Keratinocyte (primary cell): Measurements from ENCODE around the gene LRRC17. TPM values are rescaled to one million over a fixed set of nuclear protein-coding genes. Genes with fewer than 3 reads are reported as not detected.

ENCODE experiments used
- DNase-seq: peaks from one replicate; pipeline ENCODE4 v3.0.0-alpha.2; 2011; ENCODE audit warnings: low read depth, missing footprints, low spot score
- FAIRE-seq: peaks from 2 replicates; lab custom pipeline; 2011; peaks lifted over from hg19 to GRCh38; lab: Jason Lieb, UNC
- H2AFZ ChIP-seq: 2 replicates; pipeline ENCODE4 v1.6.0; 2012; ENCODE audit warnings: low read length, control low read depth, inconsistent platforms; ENCODE audit not compliant: control insufficient read depth
- H3K27ac ChIP-seq: 2 replicates; pipeline ENCODE4 v1.5.1; 2011; ENCODE audit warnings: low read length; ENCODE audit not compliant: control insufficient read depth, insufficient read depth
- H3K27me3 ChIP-seq: 3 replicates; pipeline ENCODE4 v1.6.0; 2011; ENCODE audit warnings: low read length; ENCODE audit not compliant: control insufficient read depth, insufficient read depth; ENCODE audit errors: extremely low read depth
- H3K36me3 ChIP-seq, 2 experiments: 2 replicates in 1 of 2; 3 replicates in 1 of 2; pipeline ENCODE4 v1.5.1; 2011; ENCODE audit warnings: low read length in 2 of 2, mild to moderate bottlenecking in 1 of 2; ENCODE audit not compliant: control insufficient read depth in 2 of 2, insufficient read depth in 2 of 2; ENCODE audit errors: extremely low read depth in 1 of 2
- H3K4me1 ChIP-seq: 3 replicates; pipeline ENCODE4 v1.5.1; 2011; ENCODE audit warnings: low read length; ENCODE audit not compliant: control insufficient read depth, insufficient read depth; ENCODE audit errors: extremely low read depth
- H3K4me2 ChIP-seq: 3 replicates; pipeline ENCODE4 v1.6.0; 2011; ENCODE audit warnings: low read depth, low read length; ENCODE audit not compliant: control insufficient read depth, insufficient read depth; ENCODE audit errors: extremely low read depth
- H3K4me3 ChIP-seq, 3 experiments: fragments of 200-600 bp in 1 of 3; sonication (generic) in 1 of 3; 2 replicates in 2 of 3; 3 replicates in 1 of 3; pipeline ENCODE4 v1.5.1; 2011 to 2016; ENCODE audit warnings: low read length in 3 of 3, mild to moderate bottlenecking in 3 of 3, control low read depth in 2 of 3, inconsistent platforms in 1 of 3, low read depth in 1 of 3, mixed read lengths in 1 of 3, mixed run types in 1 of 3, moderate library complexity in 1 of 3; ENCODE audit not compliant: control insufficient read depth in 2 of 3, insufficient read depth in 2 of 3; ENCODE audit errors: extremely low read depth in 1 of 3
- H3K79me2 ChIP-seq: 2 replicates; pipeline ENCODE4 v1.6.0; 2012; ENCODE audit warnings: low read length; ENCODE audit not compliant: control insufficient read depth, insufficient read depth
- H3K9ac ChIP-seq: 3 replicates; pipeline ENCODE4 v1.6.0; 2011; ENCODE audit warnings: low read length; ENCODE audit not compliant: control insufficient read depth, insufficient read depth; ENCODE audit errors: extremely low read depth
- H3K9me1 ChIP-seq: 3 replicates; pipeline ENCODE4 v1.6.0; 2011; ENCODE audit warnings: low read length; ENCODE audit not compliant: control insufficient read depth, insufficient read depth; ENCODE audit errors: extremely low read depth
- H3K9me3 ChIP-seq: 2 replicates; pipeline ENCODE4 v1.5.1; 2012; ENCODE audit warnings: low read depth, low read length; ENCODE audit not compliant: control insufficient read depth
- H4K20me1 ChIP-seq: 3 replicates; pipeline ENCODE4 v1.6.0; 2011; ENCODE audit warnings: low read length; ENCODE audit not compliant: control insufficient read depth, insufficient read depth; ENCODE audit errors: extremely low read depth
- CTCF ChIP-seq, 3 experiments: IDR thresholded peaks in 1 of 3; conservative IDR thresholded peaks in 1 of 3; optimal IDR thresholded peaks in 1 of 3; 2 replicates in 2 of 3; 3 replicates in 1 of 3; pipeline versions ENCODE3 to v1.5.1; 2011; ENCODE audit warnings: low read length in 3 of 3, mild to moderate bottlenecking in 3 of 3, moderate library complexity in 2 of 3, control low read depth in 1 of 3, inconsistent platforms in 1 of 3; ENCODE audit not compliant: insufficient read depth in 2 of 3; ENCODE audit errors: extremely low read depth in 1 of 3
- EZH2 ChIP-seq: IDR thresholded peaks from one replicate; pipeline ENCODE4 v1.6.1; 2012; ENCODE audit warnings: inconsistent platforms, mild to moderate bottlenecking, low read length, moderate library complexity
- dilution Hi-C: fragments of 300-500 bp; cut with MboI; formaldehyde crosslinking; loops from one replicate; pipeline ENCODE4 v1.7.0; 2020; ENCODE audit warnings: low sequenced_read_pairs; ENCODE audit not compliant: extremely low pct_ligation_motif_present
- polyA plus RNA-seq, 5 experiments: library from polyadenylated mRNA; depleted of rRNA in 3 of 5; stranded (reverse) in 3 of 5; stranded (forward) in 1 of 5; unstranded in 1 of 5; fragments of >200 nt; gene quantifications; 1 replicate in 1 of 5; 2 replicates in 3 of 5; 3 replicates in 1 of 5; pipeline versions ENCODE4 v1.2.1 to v1.2.3, GENCODE V29; 2011 to 2012; ENCODE audit warnings: missing spikeins in 2 of 5, low read depth in 1 of 5, low replicate concordance in 1 of 5

LRRC17 gene
- polyA plus RNA-seq, 1 donor (not counting 4 experiments of a cell fraction or from before 2014, with no cell fraction given) = 0.20 TPM

- no peak for TF ChIP-seq CTCF (optimal IDR thresholded peaks at IDR 0.05 in 1 of 3, IDR thresholded peaks at IDR 0.05 in 1 of 3, conservative IDR thresholded peaks at IDR 0.05 in 1 of 3; ENCODE audit: extremely low read depth in 1 of 3, insufficient read depth in 2 of 3, low read length in 3 of 3)
- no peak for TF ChIP-seq EZH2
- FAIRE-seq = no peak
- Histone ChIP-seq H3K9me3 (no peaks in the 10 kb centered on the region), H2AFZ (no peak overlapping the region), H3K27me3 (no peaks in the 10 kb centered on the region), H3K79me2 (no peaks in the 10 kb centered on the region), H3K36me3 (no peaks in the 10 kb centered on the region), H3K4me1 (peaks cover 8% of the 10 kb centered on the region), H3K4me2 (no peak overlapping the region), H3K4me3 (no peak overlapping the region), H3K9me1 (no peaks in the 10 kb centered on the region), H3K9ac (no peak overlapping the region), H4K20me1 (no peaks in the 10 kb centered on the region), H3K27ac (no peak overlapping the region)
- dilution Hi-C loops = no loop called here
- no peak for DNase-seq
These were observed 70.8 kb downstream of the LRRC17 start for GRCh38 chr7:102983602-102984001.

- no peaks in the 10 kb centered on the region for H4K20me1 ChIP-seq
- no peaks in the 10 kb centered on the region for H3K79me2 ChIP-seq
- DNase-seq (no peak), FAIRE-seq (no peak)
- no peak overlapping the region for H3K4me2 ChIP-seq
- no peaks in the 10 kb centered on the region for H3K9me3 ChIP-seq
- no peak overlapping the region for H2AFZ ChIP-seq
- H3K4me1 ChIP-seq = peaks cover 5% of the 10 kb centered on the region
- H3K4me3 ChIP-seq = no peak overlapping the region
- no peak overlapping the region for H3K9ac ChIP-seq
- dilution Hi-C loops = no loop called here
- no peaks in the 10 kb centered on the region for H3K36me3 ChIP-seq
- H3K9me1 ChIP-seq = no peaks in the 10 kb centered on the region
- TF ChIP-seq EZH2 (no peak), CTCF (optimal IDR thresholded peaks at IDR 0.05 in 1 of 3, IDR thresholded peaks at IDR 0.05 in 1 of 3, conservative IDR thresholded peaks at IDR 0.05 in 1 of 3; ENCODE audit: extremely low read depth in 1 of 3, insufficient read depth in 2 of 3, low read length in 3 of 3) (no peak)
- no peak overlapping the region for H3K27ac ChIP-seq
- H3K27me3 ChIP-seq = no peaks in the 10 kb centered on the region
These were observed 72.5 kb downstream of the LRRC17 start for GRCh38 chr7:102985176-102985783.
